Gastrocnemius medialis (tissue), 4 donors: ENCODE results near the gene CAMKK2. TPM values are rescaled to one million over a fixed set of nuclear protein-coding genes. Genes with fewer than 3 reads are reported as not detected.

Experiments
- ATAC-seq, 2 donors: fragments of 150-250 bp; one replicate each; pipeline ENCODE4 v1.9.1; 2016
- DNase-seq, 2 donors: peaks; one replicate each; pipeline ENCODE4 v3.0.0-alpha.2; 2019
- H3K27ac ChIP-seq, 4 donors: fragments of 200-600 bp; sonication (generic); 1 replicate in 1 of 4; 2 replicates in 3 of 4; pipeline ENCODE4 v1.5.1; 2016 to 2018; ENCODE audit warnings: mild to moderate bottlenecking in 2 of 4, moderate library complexity in 1 of 4
- H3K27me3 ChIP-seq, 3 donors: fragments of 200-600 bp; sonication (generic) in 2 of 3; 1 replicate in 1 of 3; 2 replicates in 2 of 3; pipeline versions ENCODE4 v1.5.1 to v1.6.0; 2016 to 2019; ENCODE audit warnings: mild to moderate bottlenecking in 1 of 3, moderate library complexity in 1 of 3
- H3K36me3 ChIP-seq, 2 donors: fragments of 200-600 bp; sonication (generic) in 1 of 2; one replicate each; pipeline ENCODE4 v1.5.1; 2017 to 2018
- H3K4me1 ChIP-seq, 2 donors: fragments of 200-600 bp; sonication (generic) in 1 of 2; one replicate each; pipeline ENCODE4 v1.5.1; 2016 to 2017; ENCODE audit warnings: mild to moderate bottlenecking in 2 of 2
- H3K4me3 ChIP-seq, 4 donors: fragments of 200-600 bp; sonication (generic) in 3 of 4; 1 replicate in 1 of 4; 2 replicates in 3 of 4; pipeline ENCODE4 v1.5.1; 2016 to 2019; ENCODE audit warnings: mild to moderate bottlenecking in 2 of 4
- H3K9me3 ChIP-seq, 3 donors: fragments of 200-600 bp; sonication (generic) in 2 of 3; 1 replicate in 1 of 3; 2 replicates in 2 of 3; pipeline ENCODE4 v1.5.1; 2016 to 2019
- CTCF ChIP-seq, 5 experiments: fragments of 450-650 bp in 3 of 5; fragments of 200-600 bp in 2 of 5; sonication (generic) in 2 of 5; IDR thresholded peaks in 4 of 5; conservative IDR thresholded peaks in 1 of 5; 1 replicate in 4 of 5; 2 replicates in 1 of 5; pipeline ENCODE4 v1.5.1; 2016 to 2019; ENCODE audit warnings: antibody characterized with exemption in 5 of 5, mild to moderate bottlenecking in 3 of 5, moderate library complexity in 3 of 5
- POLR2A ChIP-seq, 2 donors: fragments of 450-650 bp; IDR thresholded peaks; one replicate each; pipeline ENCODE4 v1.6.1; 2017; ENCODE audit warnings: antibody characterized with exemption in 2 of 2, mild to moderate bottlenecking in 2 of 2, moderate library complexity in 2 of 2
- in situ Hi-C, 4 donors: fragments of 200-750 bp; cut with MboI; loops; one replicate each; pipeline versions ENCODE4 v1.15.0 to v1.8.0; 2017; ENCODE audit warnings: low sequenced_read_pairs in 4 of 4
- intact Hi-C: fragments of 100-400 bp; cut with DNase I; formaldehyde crosslinking; loops from one replicate; pipeline ENCODE4 v1.15.1; 2023; ENCODE audit warnings: low total_unique reads
- total RNA-seq, 4 donors: library from RNA; depleted of rRNA; stranded (reverse); fragments of >200 nt; gene quantifications; one replicate each; pipeline versions ENCODE4 v1.1.0 to v1.2.3, GENCODE V29; 2016

CAMKK2 gene
- total RNA-seq, 4 donors from 2014 or later: 6.0 to 10.2 (median 7.5) TPM

GRCh38 chr12:121248622-121249021 lies 47.9 kb downstream of the CAMKK2 start:
- Histone ChIP-seq H3K9me3 (no peaks in the 10 kb centered on the region), H3K4me3 (no peak overlapping the region), H3K27ac (no peak overlapping the region), H3K27me3 (no peaks in the 10 kb centered on the region), H3K4me1 (no peaks in the 10 kb centered on the region), H3K36me3 (peaks cover 0 to 64% of the 10 kb centered on the region in 2 donors)
- no peak for TF ChIP-seq POLR2A (IDR thresholded peaks at IDR 0.05)
- TF ChIP-seq CTCF (IDR thresholded peaks at IDR 0.05 in 4 of 5, conservative IDR thresholded peaks at IDR 0.05 in 1 of 5): no peak
- DNase-seq: no peak
- ATAC-seq: no peak
- intact Hi-C loops: no loop called here
- in situ Hi-C loops: no loop called here

- H3K36me3 ChIP-seq: peaks cover 0 to 59% of the 10 kb centered on the region in 2 donors
- no peak for DNase-seq
Observed at GRCh38 chr12:121246893-121247557, 49.5 kb downstream of the CAMKK2 start.

GRCh38 chr12:121245951-121246350 lies 50.6 kb downstream of the CAMKK2 start:
- H3K36me3 ChIP-seq: peaks cover 0 to 54% of the 10 kb centered on the region in 2 donors
- H3K27me3 ChIP-seq: no peaks in the 10 kb centered on the region
- no peak for ATAC-seq
- no peak overlapping the region for H3K4me3 ChIP-seq
- H3K27ac ChIP-seq: no peak overlapping the region
- no peak for DNase-seq
- no peaks in the 10 kb centered on the region for H3K9me3 ChIP-seq
- in situ Hi-C loops: no loop called here
- intact Hi-C loops: no loop called here
- TF ChIP-seq CTCF (IDR thresholded peaks at IDR 0.05 in 4 of 5, conservative IDR thresholded peaks at IDR 0.05 in 1 of 5) (no peak), POLR2A (IDR thresholded peaks at IDR 0.05) (no peak)
- H3K4me1 ChIP-seq: no peaks in the 10 kb centered on the region

More at GRCh38 chr12:121246893-121247557, 49.5 kb downstream of the CAMKK2 start:
- no peak for ATAC-seq
- no peak overlapping the region for H3K4me3 ChIP-seq
- intact Hi-C loops (no loop called here), in situ Hi-C loops (no loop called here)
- no peaks in the 10 kb centered on the region for H3K9me3 ChIP-seq
- no peaks in the 10 kb centered on the region for H3K27me3 ChIP-seq
- no peaks in the 10 kb centered on the region for H3K4me1 ChIP-seq
- no peak overlapping the region for H3K27ac ChIP-seq
- no peak for TF ChIP-seq POLR2A (IDR thresholded peaks at IDR 0.05)
- no peak for TF ChIP-seq CTCF (IDR thresholded peaks at IDR 0.05 in 4 of 5, conservative IDR thresholded peaks at IDR 0.05 in 1 of 5)

GRCh38 chr12:121245031-121245430 lies 51.5 kb downstream of the CAMKK2 start:
- no peak for DNase-seq
- ATAC-seq: no peak

More at GRCh38 chr12:121245031-121245430, 51.5 kb downstream of the CAMKK2 start:
- Histone ChIP-seq H3K9me3 (no peaks in the 10 kb centered on the region), H3K27ac (no peak overlapping the region), H3K27me3 (no peaks in the 10 kb centered on the region), H3K36me3 (peaks cover 0 to 46% of the 10 kb centered on the region in 2 donors), H3K4me1 (no peaks in the 10 kb centered on the region), H3K4me3 (no peak overlapping the region)
- intact Hi-C loops (no loop called here), in situ Hi-C loops (no loop called here)
- TF ChIP-seq POLR2A (IDR thresholded peaks at IDR 0.05) (no peak), CTCF (IDR thresholded peaks at IDR 0.05 in 4 of 5, conservative IDR thresholded peaks at IDR 0.05 in 1 of 5) (no peak)
